BE2C (cell line): ENCODE measurements around the gene USP34.

Experiments used
- DNase-seq: peaks from one replicate; pipeline ENCODE4 v3.0.0-alpha.2; 2020
- H3K27me3 ChIP-seq: fragments of 250-450 bp; sonication (Bioruptor Pico); 2 replicates; pipeline ENCODE4 v1.5.1; 2020; ENCODE audit warnings: mild to moderate bottlenecking
- H3K36me3 ChIP-seq: fragments of 250-450 bp; sonication (Bioruptor Pico); 2 replicates; pipeline ENCODE4 v1.5.1; 2020; ENCODE audit warnings: mild to moderate bottlenecking
- H3K4me1 ChIP-seq: fragments of 250-450 bp; sonication (Bioruptor Pico); 2 replicates; pipeline ENCODE4 v1.5.1; 2020
- H3K4me3 ChIP-seq: 2 replicates; pipeline ENCODE4 v1.5.1; 2011; ENCODE audit warnings: low read depth, low read length
- H3K9me3 ChIP-seq: fragments of 250-450 bp; sonication (Bioruptor Pico); 2 replicates; pipeline ENCODE4 v1.5.1; 2020
- TF ChIP-seq, protein P1 (sequence below): IDR thresholded peaks from 2 replicates; pipeline ENCODE4 v1.5.1; 2012; ENCODE audit warnings: mild to moderate bottlenecking, low read depth, low read length

USP34 gene

DNA sequence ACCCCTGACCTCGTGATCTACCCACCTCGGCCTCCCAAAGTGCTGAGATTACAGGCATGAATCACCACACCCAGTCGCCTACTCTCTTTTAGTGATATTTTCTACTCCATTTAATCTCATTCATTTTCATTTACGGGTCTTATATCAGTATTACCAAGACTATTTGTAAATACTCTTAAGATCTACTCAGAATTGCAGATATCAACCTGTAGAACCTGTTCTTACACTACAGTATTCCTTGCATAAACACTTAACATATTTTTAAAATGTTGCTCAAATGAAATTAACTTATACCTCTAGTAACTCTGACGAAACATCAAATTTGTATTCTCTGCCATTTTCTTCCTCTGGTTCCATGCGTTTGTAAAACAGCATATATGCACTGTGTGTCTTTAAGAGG lies 229.6 kb downstream of the USP34 start:
- Histone ChIP-seq H3K27me3 (no peaks in the 10 kb centered on the region), H3K4me3 (no peak overlapping the region), H3K9me3 (no peaks in the 10 kb centered on the region), H3K4me1 (no peaks in the 10 kb centered on the region), H3K36me3 (no peaks in the 10 kb centered on the region)
- DNase-seq, result no peak
- TF ChIP-seq, protein P1, sequence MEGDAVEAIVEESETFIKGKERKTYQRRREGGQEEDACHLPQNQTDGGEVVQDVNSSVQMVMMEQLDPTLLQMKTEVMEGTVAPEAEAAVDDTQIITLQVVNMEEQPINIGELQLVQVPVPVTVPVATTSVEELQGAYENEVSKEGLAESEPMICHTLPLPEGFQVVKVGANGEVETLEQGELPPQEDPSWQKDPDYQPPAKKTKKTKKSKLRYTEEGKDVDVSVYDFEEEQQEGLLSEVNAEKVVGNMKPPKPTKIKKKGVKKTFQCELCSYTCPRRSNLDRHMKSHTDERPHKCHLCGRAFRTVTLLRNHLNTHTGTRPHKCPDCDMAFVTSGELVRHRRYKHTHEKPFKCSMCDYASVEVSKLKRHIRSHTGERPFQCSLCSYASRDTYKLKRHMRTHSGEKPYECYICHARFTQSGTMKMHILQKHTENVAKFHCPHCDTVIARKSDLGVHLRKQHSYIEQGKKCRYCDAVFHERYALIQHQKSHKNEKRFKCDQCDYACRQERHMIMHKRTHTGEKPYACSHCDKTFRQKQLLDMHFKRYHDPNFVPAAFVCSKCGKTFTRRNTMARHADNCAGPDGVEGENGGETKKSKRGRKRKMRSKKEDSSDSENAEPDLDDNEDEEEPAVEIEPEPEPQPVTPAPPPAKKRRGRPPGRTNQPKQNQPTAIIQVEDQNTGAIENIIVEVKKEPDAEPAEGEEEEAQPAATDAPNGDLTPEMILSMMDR, result no peak

- TF ChIP-seq, protein P1, result no peak
- H3K27me3 ChIP-seq, result no peaks in the 10 kb centered on the region
- H3K9me3 ChIP-seq, result no peaks in the 10 kb centered on the region
- no peaks in the 10 kb centered on the region for H3K36me3 ChIP-seq
- H3K4me1 ChIP-seq, result no peaks in the 10 kb centered on the region
- no peak for DNase-seq
- no peak overlapping the region for H3K4me3 ChIP-seq
Measured at GRCh38 chr2:61238219-61239012, 232.5 kb downstream of the USP34 start.

GRCh38 chr2:61235716-61236115 lies 235.2 kb downstream of the USP34 start:
- Histone ChIP-seq H3K4me1 (no peaks in the 10 kb centered on the region), H3K27me3 (no peaks in the 10 kb centered on the region), H3K36me3 (no peaks in the 10 kb centered on the region), H3K9me3 (no peaks in the 10 kb centered on the region), H3K4me3 (no peak overlapping the region)
- TF ChIP-seq, protein P1, result no peak
- no peak for DNase-seq

DNA sequence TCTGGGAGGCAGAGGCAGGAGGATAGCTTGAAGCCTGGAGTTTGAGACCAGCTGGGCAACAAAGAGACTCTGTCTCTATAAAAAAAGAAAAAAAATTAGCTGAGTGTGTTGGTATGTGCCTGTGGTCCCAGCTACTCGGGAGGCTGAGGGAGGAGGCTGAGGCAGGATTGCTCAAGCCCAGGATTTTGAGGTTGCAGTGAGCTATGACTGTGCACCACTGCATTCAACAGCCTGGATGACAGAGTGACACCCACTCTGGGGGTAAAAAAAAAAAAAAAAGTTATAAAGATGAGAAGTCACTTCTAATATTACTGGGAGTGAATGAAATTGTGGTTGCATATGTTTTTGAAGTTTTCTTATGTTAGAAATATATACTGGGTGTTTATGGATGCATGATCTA lies 237.3 kb downstream of the USP34 start:
- Histone ChIP-seq H3K4me1 (no peaks in the 10 kb centered on the region), H3K27me3 (no peaks in the 10 kb centered on the region), H3K9me3 (no peaks in the 10 kb centered on the region), H3K4me3 (no peak overlapping the region), H3K36me3 (no peaks in the 10 kb centered on the region)
- TF ChIP-seq, protein P1, result no peak
- no peak for DNase-seq

DNA sequence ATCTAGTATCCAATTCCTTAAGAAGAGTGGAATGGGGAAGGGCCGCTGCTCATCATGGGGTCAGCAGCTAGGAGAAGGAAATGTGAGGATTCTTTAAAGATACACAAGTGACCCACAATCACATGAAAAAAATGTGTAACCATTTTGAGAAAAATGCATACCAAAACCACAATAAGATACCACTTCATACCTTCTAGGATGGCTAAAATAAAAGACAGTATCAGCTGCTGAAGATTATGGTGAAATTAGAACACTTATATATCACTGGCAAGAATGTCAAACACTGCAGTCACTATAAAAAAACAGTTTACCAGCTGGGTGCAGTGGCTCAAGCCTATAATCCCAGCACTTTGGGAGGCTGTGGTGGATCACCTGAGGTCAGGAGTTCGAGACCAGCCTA lies 241.0 kb downstream of the USP34 start:
- Histone ChIP-seq H3K4me1 (no peaks in the 10 kb centered on the region), H3K27me3 (no peaks in the 10 kb centered on the region), H3K36me3 (no peaks in the 10 kb centered on the region), H3K9me3 (no peaks in the 10 kb centered on the region), H3K4me3 (no peak overlapping the region)
- DNase-seq, result no peak
- TF ChIP-seq, protein P1, result no peak

DNA sequence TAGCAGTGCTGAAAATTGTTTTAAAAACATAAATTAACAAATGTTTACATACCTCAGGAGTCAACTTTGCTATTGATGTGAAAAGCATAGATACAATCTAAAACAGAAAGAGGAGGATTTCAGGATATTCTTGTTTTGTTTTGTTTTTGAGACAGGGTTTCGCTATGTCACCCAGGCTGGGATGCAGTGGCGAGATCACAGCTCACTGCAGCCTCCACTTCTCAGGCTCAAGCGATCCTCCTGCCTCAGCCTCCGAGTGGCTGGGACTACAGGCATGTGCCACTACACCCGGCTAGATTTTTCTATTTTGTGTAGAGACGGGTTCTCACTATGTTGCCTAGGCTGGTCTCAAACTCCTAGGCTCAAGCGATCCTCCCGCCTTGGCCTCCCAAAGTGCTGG lies 248.3 kb downstream of the USP34 start:
- H3K4me3 ChIP-seq, result no peak overlapping the region
- TF ChIP-seq, protein P1, result no peak
- DNase-seq, result no peak
- no peaks in the 10 kb centered on the region for H3K4me1 ChIP-seq
- H3K36me3 ChIP-seq, result no peaks in the 10 kb centered on the region; the same call in 1 of the 2 replicates
- H3K9me3 ChIP-seq, result no peaks in the 10 kb centered on the region
- no peaks in the 10 kb centered on the region for H3K27me3 ChIP-seq
